Fibroblast of skin of abdomen (primary cell): ENCODE measurements around the gene LIPK.

Experiments
- DNase-seq: peaks from one replicate; pipeline ENCODE4 v3.0.0-alpha.2; 2013

LIPK gene

GRCh38 chr10:88787463-88787862, 81.4 kb downstream of the LIPK start:
- DNase-seq: no peak

- DNase-seq: no peak
Observed at GRCh38 chr10:88788924-88789323, 82.9 kb downstream of the LIPK start.

- DNase-seq: peak; percentile 26
Observed at GRCh38 chr10:88791924-88792323, 85.9 kb downstream of the LIPK start.

- no peak for DNase-seq
Observed at GRCh38 chr10:88792661-88793060, 86.6 kb downstream of the LIPK start.

GRCh38 chr10:88793712-88794299, 87.8 kb downstream of the LIPK start:
- peak; percentile 55 for DNase-seq

GRCh38 chr10:88794731-88795130, 88.7 kb downstream of the LIPK start:
- peak; percentile 52 for DNase-seq

GRCh38 chr10:88800152-88801125, 94.4 kb downstream of the LIPK start:
- DNase-seq: peak; percentile 81
